ENCODE measurements around the gene WDFY2.
"Not testable (repeated sequence)": the region's sequence is repeated elsewhere in the genome, so short reads cannot be mapped to it uniquely, and the experiment has no call there.

WDFY2 gene

GRCh38 chr13:51590971-51591627, 6.8 kb downstream of the WDFY2 start:
- no peak overlapping the region for H3K4me3 ChIP-seq (ENCODE audit: low read depth, low read length)
- TF ChIP-seq CTCF (IDR thresholded peaks at IDR 0.05; ENCODE audit: borderline replicate concordance, insufficient read depth, low read depth, low read length) = no peak

GRCh38 chr13:51591938-51592337, 7.7 kb downstream of the WDFY2 start:
- not testable (repeated sequence) for H3K4me3 ChIP-seq (ENCODE audit: low read depth, low read length)

- H3K4me3 ChIP-seq (ENCODE audit: low read depth, low read length) = no peak overlapping the region
- TF ChIP-seq CTCF (IDR thresholded peaks at IDR 0.05; ENCODE audit: borderline replicate concordance, insufficient read depth, low read depth, low read length) = no peak
These were observed 10.2 kb downstream of the WDFY2 start for GRCh38 chr13:51594432-51594831.

- no peak overlapping the region for H3K4me3 ChIP-seq (ENCODE audit: low read depth, low read length)
- TF ChIP-seq CTCF (IDR thresholded peaks at IDR 0.05; ENCODE audit: borderline replicate concordance, insufficient read depth, low read depth, low read length) = no peak
These were observed 11.2 kb downstream of the WDFY2 start for GRCh38 chr13:51595416-51595815.

GRCh38 chr13:51596541-51596940, 12.3 kb downstream of the WDFY2 start:
- TF ChIP-seq CTCF (IDR thresholded peaks at IDR 0.05; ENCODE audit: borderline replicate concordance, insufficient read depth, low read depth, low read length) = no peak
- H3K4me3 ChIP-seq (ENCODE audit: low read depth, low read length) = no peak overlapping the region

- no peak overlapping the region for H3K4me3 ChIP-seq (ENCODE audit: low read depth, low read length)
- peak; percentile 35; the same call in 1 of the 2 replicates for TF ChIP-seq CTCF (IDR thresholded peaks at IDR 0.05; ENCODE audit: borderline replicate concordance, insufficient read depth, low read depth, low read length)
These were observed 15.3 kb downstream of the WDFY2 start for GRCh38 chr13:51599444-51600176.

- no peak overlapping the region for H3K4me3 ChIP-seq (ENCODE audit: low read depth, low read length)
- no peak for TF ChIP-seq CTCF (IDR thresholded peaks at IDR 0.05; ENCODE audit: borderline replicate concordance, insufficient read depth, low read depth, low read length)
These were observed 16.4 kb downstream of the WDFY2 start for GRCh38 chr13:51600703-51601102.

All from GM12875 (cell line).